SIG-M5 treated with dmso at 0.1 percent for 504 hours (cell line): ENCODE results near the gene MRGPRX3.

Source experiments
- DNase-seq: peaks from one replicate; lab custom pipeline; 2025; ENCODE audit not compliant: unreplicated experiment; lab: John Stamatoyannopoulos, UW

MRGPRX3 gene

GRCh38 chr11:18151581-18151980, 19.2 kb downstream of the MRGPRX3 start:
- DNase-seq = no peak

GRCh38 chr11:18168372-18168771, 36.0 kb downstream of the MRGPRX3 start:
- DNase-seq = no peak

GRCh38 chr11:18171377-18172000, 39.1 kb downstream of the MRGPRX3 start:
- DNase-seq = peak; percentile 0

- no peak for DNase-seq
Measured at GRCh38 chr11:18172666-18173065, 40.3 kb downstream of the MRGPRX3 start, which contains the start of gene MRGPRX4. Gene MRGPRX4, plus strand, starts transcription at chr11:18172837. Its CDS starts 420 bp downstream, at chr11:18173257.

GRCh38 chr11:18173225-18173866, 41.0 kb downstream of the MRGPRX3 start:
- no peak for DNase-seq
